H1 (cell line): ENCODE measurements around the gene CLPSL2. TPM values are rescaled to one million over a fixed set of nuclear protein-coding genes. Genes with fewer than 3 reads are reported as not detected.

Experiments
- CTCF ChIA-PET: fragments of 300-600 bp; sonication (Branson Sonifier 250); formaldehyde crosslinking; loops from one replicate; lab custom pipeline; 2021; ENCODE audit not compliant: partially characterized antibody; lab: Charles Lee
- POLR2A ChIA-PET: fragments of 300-600 bp; sonication (Branson Sonifier 250); formaldehyde crosslinking; loops from one replicate; lab custom pipeline; 2021; ENCODE audit warnings: inconsistent platforms; ENCODE audit not compliant: partially characterized antibody; lab: Charles Lee
- DNase-seq, 2 experiments: peaks; one replicate each; pipeline versions ENCODE4 v3.0.0 to v3.0.0-alpha.2; 2010 to 2022; ENCODE audit warnings: low spot score in 2 of 2, low read depth in 1 of 2, mixed read lengths in 1 of 2
- FAIRE-seq: peaks from 2 replicates; lab custom pipeline; 2011; peaks lifted over from hg19 to GRCh38; lab: Jason Lieb, UNC
- H2AFZ ChIP-seq: 2 replicates; pipeline ENCODE4 v1.8.1; 2012; ENCODE audit warnings: low read length, inconsistent platforms
- H2AK5ac ChIP-seq: 2 replicates; pipeline ENCODE4 v1.6.1; 2013; ENCODE audit warnings: low read depth, low read length
- H2BK120ac ChIP-seq: replicated peaks from 2 replicates; pipeline ENCODE3; 2013; ENCODE audit warnings: low read depth, low read length, inconsistent platforms
- H2BK12ac ChIP-seq: 2 replicates; pipeline ENCODE4 v1.6.1; 2013; ENCODE audit warnings: low read depth, low read length
- H2BK15ac ChIP-seq: 2 replicates; pipeline ENCODE4 v1.6.1; 2013; ENCODE audit warnings: low read length
- H2BK20ac ChIP-seq: 2 replicates; pipeline ENCODE4 v1.6.1; 2013; ENCODE audit warnings: low read length
- H2BK5ac ChIP-seq: 2 replicates; pipeline ENCODE4 v1.6.1; 2013; ENCODE audit warnings: low read depth, low read length
- H3K14ac ChIP-seq: 2 replicates; pipeline ENCODE4 v1.6.1; 2013; ENCODE audit warnings: inconsistent platforms; ENCODE audit not compliant: insufficient read length
- H3K18ac ChIP-seq: 2 replicates; pipeline ENCODE4 v1.6.1; 2013; ENCODE audit warnings: low read length; ENCODE audit errors: extremely low read depth
- H3K23ac ChIP-seq: 2 replicates; pipeline ENCODE4 v1.6.1; 2013; ENCODE audit warnings: inconsistent platforms; ENCODE audit not compliant: insufficient read length
- H3K23me2 ChIP-seq: 2 replicates; pipeline ENCODE4 v1.6.1; 2013; ENCODE audit warnings: low read depth, low read length
- H3K27ac ChIP-seq: 2 replicates; pipeline ENCODE4 v1.6.1; 2011; ENCODE audit warnings: low read depth, low read length, inconsistent platforms
- H3K27me3 ChIP-seq, 4 experiments: replicated peaks in 1 of 4; 1 replicate in 1 of 4; 2 replicates in 3 of 4; pipeline versions ENCODE4 v1.6.1 to v1.8.1; 2011 to 2013; ENCODE audit warnings: low read length in 3 of 4, mild to moderate bottlenecking in 3 of 4, inconsistent platforms in 2 of 4, mixed read lengths in 2 of 4, moderate library complexity in 1 of 4; ENCODE audit not compliant: control insufficient read depth in 3 of 4, insufficient read depth in 3 of 4; ENCODE audit errors: extremely low read depth in 1 of 4
- H3K36me3 ChIP-seq, 4 experiments: 2 replicates each; pipeline versions ENCODE4 v1.6.1 to v1.8.1; 2011 to 2013; ENCODE audit warnings: mild to moderate bottlenecking in 4 of 4, low read length in 3 of 4, moderate library complexity in 2 of 4, control low read depth in 1 of 4, inconsistent platforms in 1 of 4; ENCODE audit not compliant: insufficient read depth in 4 of 4, control insufficient read depth in 2 of 4
- H3K4ac ChIP-seq: replicated peaks from 2 replicates; pipeline ENCODE3; 2013; ENCODE audit warnings: low read length, low read depth, mixed read lengths, inconsistent platforms; ENCODE audit not compliant: insufficient read length
- H3K4me1 ChIP-seq, 4 experiments: replicated peaks in 1 of 4; 1 replicate in 1 of 4; 2 replicates in 3 of 4; pipeline versions ENCODE4 v1.6.1 to v1.8.1; 2011 to 2013; ENCODE audit warnings: low read length in 3 of 4, inconsistent platforms in 2 of 4, mixed read lengths in 1 of 4; ENCODE audit not compliant: insufficient read depth in 4 of 4, control insufficient read depth in 3 of 4
- H3K4me2 ChIP-seq, 2 experiments: 2 replicates each; pipeline versions ENCODE4 v1.6.1 to v1.8.1; 2011 to 2013; ENCODE audit warnings: low read depth in 2 of 2, low read length in 2 of 2, control low read depth in 1 of 2, inconsistent platforms in 1 of 2, mild to moderate bottlenecking in 1 of 2; ENCODE audit not compliant: insufficient read depth in 1 of 2
- H3K4me3 ChIP-seq, 4 experiments: fragments of 200-600, 300-600 bp in 1 of 4; sonication (generic), shearing (Covaris generic), sonication (Bioruptor Twin) in 1 of 4; 2 replicates each; pipeline versions ENCODE4 v1.5.1 to v1.8.1; 2011 to 2016; ENCODE audit warnings: low read length in 4 of 4, low read depth in 3 of 4, control low read depth in 2 of 4, inconsistent platforms in 2 of 4, mild to moderate bottlenecking in 2 of 4, mixed read lengths in 1 of 4, moderate library complexity in 1 of 4; ENCODE audit not compliant: insufficient read depth in 2 of 4; ENCODE audit errors: extremely low read depth in 1 of 4
- H3K56ac ChIP-seq: replicated peaks from 2 replicates; pipeline ENCODE3; 2013; ENCODE audit warnings: low read depth, mild to moderate bottlenecking, mixed read lengths, low read length, inconsistent platforms; ENCODE audit not compliant: insufficient read length
- H3K79me1 ChIP-seq: 2 replicates; pipeline ENCODE4 v1.6.1; 2013; ENCODE audit warnings: low read depth, low read length, control low read depth
- H3K79me2 ChIP-seq, 2 experiments: 2 replicates each; pipeline versions ENCODE4 v1.6.1 to v1.8.1; 2012 to 2013; ENCODE audit warnings: low read length in 2 of 2, mild to moderate bottlenecking in 2 of 2, inconsistent platforms in 1 of 2; ENCODE audit not compliant: insufficient read depth in 2 of 2, control insufficient read depth in 1 of 2
- H3K9ac ChIP-seq, 4 experiments: replicated peaks in 1 of 4; 1 replicate in 1 of 4; 2 replicates in 3 of 4; pipeline versions ENCODE4 v1.6.1 to v1.8.1; 2011 to 2013; ENCODE audit warnings: low read depth in 3 of 4, low read length in 3 of 4, control low read depth in 2 of 4, mild to moderate bottlenecking in 2 of 4, moderate library complexity in 2 of 4, inconsistent platforms in 1 of 4; ENCODE audit errors: extremely low read depth in 1 of 4
- H3K9me3 ChIP-seq, 2 experiments: 2 replicates each; pipeline versions ENCODE4 v1.6.1 to v1.8.1; 2012 to 2013; ENCODE audit warnings: mild to moderate bottlenecking in 2 of 2, moderate library complexity in 2 of 2, control low read depth in 1 of 2, inconsistent platforms in 1 of 2, low read depth in 1 of 2, low read length in 1 of 2, mixed read lengths in 1 of 2; ENCODE audit not compliant: insufficient read depth in 2 of 2
- H4K20me1 ChIP-seq, 2 experiments: replicated peaks in 1 of 2; 2 replicates each; pipeline versions ENCODE3 to v1.8.1; 2011 to 2013; ENCODE audit warnings: inconsistent platforms in 2 of 2, low read length in 2 of 2, mild to moderate bottlenecking in 1 of 2; ENCODE audit not compliant: insufficient read depth in 2 of 2, control insufficient read depth in 1 of 2
- H4K5ac ChIP-seq: 2 replicates; pipeline ENCODE4 v1.6.1; 2013; ENCODE audit warnings: low read length, low read depth, mixed read lengths, inconsistent platforms; ENCODE audit not compliant: insufficient read length
- H4K8ac ChIP-seq: 2 replicates; pipeline ENCODE4 v1.8.0; 2013; ENCODE audit warnings: mild to moderate bottlenecking, moderate library complexity, low read length, inconsistent platforms; ENCODE audit not compliant: insufficient read depth; ENCODE audit errors: extremely low read depth
- H4K91ac ChIP-seq: replicated peaks from 2 replicates; pipeline ENCODE3; 2013; ENCODE audit warnings: low read length, mixed read lengths, inconsistent platforms; ENCODE audit not compliant: insufficient read length
- ATF2 ChIP-seq: IDR thresholded peaks from 2 replicates; pipeline ENCODE4 v1.6.1; 2012; ENCODE audit warnings: low read length, inconsistent platforms
- BRCA1 ChIP-seq: IDR thresholded peaks from 2 replicates; pipeline ENCODE4 v1.6.1; 2012; ENCODE audit warnings: low read depth, low read length, improper control_type of control experiment
- MAX ChIP-seq: IDR thresholded peaks from 2 replicates; pipeline ENCODE4 v1.6.1; 2012; ENCODE audit warnings: inconsistent platforms
- NANOG ChIP-seq: IDR thresholded peaks from 2 replicates; pipeline ENCODE4 v1.6.1; 2011; ENCODE audit warnings: low read length, low read depth, mild to moderate bottlenecking, inconsistent platforms; ENCODE audit not compliant: insufficient read depth, poor library complexity, severe bottlenecking
- RXRA ChIP-seq: IDR thresholded peaks from 2 replicates; pipeline ENCODE4 v1.6.1; 2011; ENCODE audit warnings: low read depth, mild to moderate bottlenecking, low read length, moderate library complexity; ENCODE audit not compliant: insufficient read depth
- SIN3A ChIP-seq, 2 experiments: IDR thresholded peaks in 1 of 2; conservative IDR thresholded peaks in 1 of 2; 2 replicates each; pipeline ENCODE4 v1.6.1; 2011 to 2012; ENCODE audit warnings: low read length in 2 of 2, improper control_type of control experiment in 1 of 2, low read depth in 1 of 2, mild to moderate bottlenecking in 1 of 2
- SIX5 ChIP-seq: IDR thresholded peaks from 2 replicates; pipeline ENCODE4 v1.6.1; 2011; ENCODE audit warnings: mild to moderate bottlenecking, low read depth, low read length
- SP2 ChIP-seq: IDR thresholded peaks from 2 replicates; pipeline ENCODE4 v1.6.1; 2012; ENCODE audit warnings: mild to moderate bottlenecking, low read length, inconsistent platforms
- TBP ChIP-seq: IDR thresholded peaks from 2 replicates; pipeline ENCODE4 v1.6.1; 2011; ENCODE audit warnings: low read depth, low read length, improper control_type of control experiment
- WGBS, 2 experiments: shearing (Covaris generic) in 1 of 2; methylation state at CpG; one replicate each; pipeline versions ENCODE4 v1.1.6 to v1.1.7; 2013 to 2015; ENCODE audit warnings: low lambda C conversion rate in 2 of 2, mixed read lengths in 2 of 2, inconsistent platforms in 1 of 2, low coverage in 1 of 2, missing lambda C conversion rate in 1 of 2; ENCODE audit not compliant: insufficient replicate concordance in 2 of 2, insufficient coverage in 1 of 2, insufficient read length in 1 of 2; ENCODE audit errors: extremely low coverage in 1 of 2, missing lambda C conversion rate in 1 of 2; 5-methylcytosine and 5-hydroxymethylcytosine counted together
- polyA plus RNA-seq, 7 experiments: library from polyadenylated mRNA; depleted of rRNA in 3 of 7; stranded (reverse) in 5 of 7; unstranded in 2 of 7; fragments of >200 nt in 5 of 7; fragments of 200-250 nt in 2 of 7; gene quantifications; 1 replicate in 5 of 7; 2 replicates in 1 of 7; 4 replicates in 1 of 7; pipeline versions ENCODE4 v1.2.1 to v1.2.3, GENCODE V29; 2011 to 2013; ENCODE audit warnings: missing spikeins in 2 of 7, mixed read lengths in 2 of 7
- total RNA-seq: library from RNA; stranded (reverse); fragmentation: NEBNext Ultra II Directional; extraction: Animal tissue kit (Norgen Biotek cat#: 25700); gene quantifications from 2 replicates; pipeline ENCODE4 v1.2.1, GENCODE V29; 2021

Gene CLPSL2
- total and polyA plus RNA-seq, 2 of the 8 experiments (the other 6 are each of a cell fraction or from before 2014, with no cell fraction given) = 1.4 to 3.4 TPM

DNA sequence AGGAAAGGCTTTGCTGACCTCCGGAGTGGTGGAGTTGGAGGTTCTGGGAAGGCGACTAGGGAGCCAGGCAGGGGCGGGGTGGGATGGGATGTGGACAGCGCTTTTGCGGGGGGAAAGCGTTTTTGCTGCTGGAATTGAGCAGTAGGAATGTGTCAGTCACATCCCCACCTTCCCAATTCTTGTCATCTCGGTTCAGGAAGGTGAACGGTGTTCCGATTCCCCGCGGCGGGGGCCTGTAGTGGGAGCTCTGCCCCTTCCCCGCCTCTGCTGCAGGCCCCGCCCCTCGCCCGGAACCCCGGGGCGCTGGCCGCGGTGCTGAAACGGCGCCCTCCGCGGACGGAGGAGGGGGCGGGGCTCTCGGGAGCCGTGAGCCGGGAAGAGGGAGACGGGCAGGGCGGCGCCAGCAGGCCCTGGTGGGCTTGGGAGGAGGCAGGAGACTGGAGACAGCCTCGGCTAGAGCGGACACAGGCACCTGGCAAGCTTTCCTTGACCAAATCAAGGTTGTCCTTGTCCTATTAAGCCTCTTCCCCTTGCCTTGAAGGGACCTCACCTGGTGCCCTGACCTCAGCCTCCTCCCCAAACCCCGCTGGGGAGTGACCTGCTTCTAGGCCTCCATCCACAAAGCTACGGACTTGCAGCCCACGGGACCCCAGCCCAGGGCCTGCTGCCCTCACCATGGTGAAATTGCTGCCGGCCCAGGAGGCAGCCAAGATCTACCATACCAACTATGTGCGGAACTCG, 28.8 kb downstream of the CLPSL2 start, which contains the start of gene LHFPL5:
TSS of gene LHFPL5 (plus strand) at position 357 of the 741 bp plus-strand sequence. CDS start at position 676, 319 bp downstream.
- peaks cover 0 to 7% (median 2%) of the 10 kb centered on the region in 4 experiments; a peak in 3 of 7 replicates for H3K4me1 ChIP-seq
- no peaks in the 10 kb centered on the region for H3K36me3 ChIP-seq
- H3K4me2 ChIP-seq = peak within 1 kb of the TSS; percentile 70 to 86
- peak within 1 kb of the TSS in 1 of 4 experiments; percentile 44; a peak in 1 of 7 replicates for H3K9ac ChIP-seq
- peak; percentile 19 to 96 for DNase-seq
- no peaks in the 10 kb centered on the region for H4K20me1 ChIP-seq
- no peak within 1 kb of the TSS for H2BK5ac ChIP-seq
- no peak within 1 kb of the TSS for H4K5ac ChIP-seq
- H2AK5ac ChIP-seq = no peak within 1 kb of the TSS
- H4K91ac ChIP-seq = peak within 1 kb of the TSS; percentile 30
- H2BK12ac ChIP-seq = no peak within 1 kb of the TSS
- WGBS, 2 experiments = 37% methylated on average over 17 of the region's 40 CpGs; no CpG with 5 or more reads in 1 of the 2 experiments
- H2BK20ac ChIP-seq = no peak within 1 kb of the TSS
- no peak within 1 kb of the TSS for H3K4ac ChIP-seq
- peak within 1 kb of the TSS; percentile 69; the same call in 1 of the 2 replicates for H4K8ac ChIP-seq
- H2BK15ac ChIP-seq = no peak within 1 kb of the TSS
- no peak within 1 kb of the TSS for H2BK120ac ChIP-seq
- ChIA-PET POLR2A (interaction anchor here (1.0 kb wide), 1 partner anchor 116 kb away, joined by 3 read pairs; the partner anchor contains the start of gene SRPK1), CTCF (interaction anchor here (1.2 kb wide), 1 partner anchor 150 kb away, joined by 3 read pairs; no protein-coding TSS in a partner anchor)
- H3K18ac ChIP-seq = no peak within 1 kb of the TSS; the same call in 1 of the 2 replicates
- H3K14ac ChIP-seq = no peak within 1 kb of the TSS
- 0 out of 2 replicates have a peak within 1 kb of the TSS, but pooled peaks have one; percentile 96 for H2AFZ ChIP-seq
- no peaks in the 10 kb centered on the region; a peak in 1 of 7 replicates for H3K27me3 ChIP-seq
- no peaks in the 10 kb centered on the region for H3K9me3 ChIP-seq
- H3K56ac ChIP-seq = no peak within 1 kb of the TSS
- no peaks in the 10 kb centered on the region for H3K79me2 ChIP-seq
- H3K23me2 ChIP-seq = peaks cover 2% of the 10 kb centered on the region; the same call in 1 of the 2 replicates
- no peaks in the 10 kb centered on the region for H3K79me1 ChIP-seq
- no peak within 1 kb of the TSS for H3K23ac ChIP-seq
- no peak within 1 kb of the TSS for H3K27ac ChIP-seq
- H3K4me3 ChIP-seq = peak within 1 kb of the TSS; percentile 61 to 69 (median 63)
- FAIRE-seq = no peak
- TF ChIP-seq MAX = no peak
- no peak for TF ChIP-seq TBP
- no peak for TF ChIP-seq ATF2
- TF ChIP-seq SIX5 = no peak
- TF ChIP-seq NANOG = no peak
- TF ChIP-seq SIN3A (conservative IDR thresholded peaks at IDR 0.05 in 1 of 2, IDR thresholded peaks at IDR 0.05 in 1 of 2; ENCODE audit: low read depth in 1 of 2, low read length in 2 of 2) = peak; percentile 75 to 91; a peak in 2 of 4 replicates
- TF ChIP-seq BRCA1 = no peak
- TF ChIP-seq RXRA = no peak
- TF ChIP-seq SP2 = no peak
